ENCODE data around the gene SSU72.
"Not testable (repeated sequence)": the region's sequence is repeated elsewhere in the genome, so short reads cannot be mapped to it uniquely, and the experiment has no call there.

SSU72 gene

GRCh38 chr1:1540090-1540817 lies 34.4 kb downstream of the SSU72 start, which contains the start of gene TMEM240:
Gene TMEM240 (minus strand): TSS chr1:1540624. CDS start chr1:1540346, 278 bp downstream.
- DNase-seq: peak; percentile 55 to 72

GRCh38 chr1:1539310-1540089 lies 35.2 kb downstream of the SSU72 start:
- DNase-seq: no peak

GRCh38 chr1:1538989-1539309 lies 35.7 kb downstream of the SSU72 start:
- no peak for DNase-seq

- no peak for DNase-seq
Measured at GRCh38 chr1:1538334-1538733, 36.3 kb downstream of the SSU72 start.

- no peak for DNase-seq
Measured at GRCh38 chr1:1537626-1538250, 36.9 kb downstream of the SSU72 start.

- DNase-seq: no peak
Measured at GRCh38 chr1:1536938-1537546, 37.6 kb downstream of the SSU72 start.

GRCh38 chr1:1536019-1536937 lies 38.4 kb downstream of the SSU72 start:
- no peak for DNase-seq

GRCh38 chr1:1535201-1536018 lies 39.3 kb downstream of the SSU72 start:
- no peak for DNase-seq

GRCh38 chr1:1534401-1535154 lies 40.1 kb downstream of the SSU72 start:
- no peak for DNase-seq

- not testable (repeated sequence) for DNase-seq
Measured at GRCh38 chr1:1533894-1534291, 40.8 kb downstream of the SSU72 start.

- not testable (repeated sequence) for DNase-seq
Measured at GRCh38 chr1:1533176-1533893, 41.3 kb downstream of the SSU72 start.

GRCh38 chr1:1531947-1532346 lies 42.7 kb downstream of the SSU72 start:
- DNase-seq: no peak

- no peak for DNase-seq
Measured at GRCh38 chr1:1529936-1530335, 44.7 kb downstream of the SSU72 start.

GRCh38 chr1:1529321-1529720 lies 45.3 kb downstream of the SSU72 start:
- DNase-seq: no peak

GRCh38 chr1:1528301-1529267 lies 46.1 kb downstream of the SSU72 start:
- no peak for DNase-seq

- no peak for DNase-seq
Measured at GRCh38 chr1:1527092-1527816, 47.4 kb downstream of the SSU72 start.

- not testable (repeated sequence) for DNase-seq
Measured at GRCh38 chr1:1526476-1526875, 48.2 kb downstream of the SSU72 start.

Measured in activated T-cell treated with anti-CD3 and anti-CD28 coated beads, Interleukin-2, amount 50 U/mL, for 48 hours (primary cell).